GM19099 (cell line): ENCODE measurements around the gene UBAP2L.

ENCODE experiments used
- POLR2A ChIP-seq: IDR thresholded peaks from 3 replicates; pipeline ENCODE4 v1.6.1; 2011; ENCODE audit warnings: low read depth; ENCODE audit not compliant: insufficient read length; ENCODE audit errors: extremely low read depth

The UBAP2L gene

GRCh38 chr1:154186177-154186576 is 34.6 kb upstream of the UBAP2L start:
- no peak for TF ChIP-seq POLR2A

- no peak for TF ChIP-seq POLR2A
Measured at GRCh38 chr1:154186852-154187501, 33.8 kb upstream of the UBAP2L start.

DNA sequence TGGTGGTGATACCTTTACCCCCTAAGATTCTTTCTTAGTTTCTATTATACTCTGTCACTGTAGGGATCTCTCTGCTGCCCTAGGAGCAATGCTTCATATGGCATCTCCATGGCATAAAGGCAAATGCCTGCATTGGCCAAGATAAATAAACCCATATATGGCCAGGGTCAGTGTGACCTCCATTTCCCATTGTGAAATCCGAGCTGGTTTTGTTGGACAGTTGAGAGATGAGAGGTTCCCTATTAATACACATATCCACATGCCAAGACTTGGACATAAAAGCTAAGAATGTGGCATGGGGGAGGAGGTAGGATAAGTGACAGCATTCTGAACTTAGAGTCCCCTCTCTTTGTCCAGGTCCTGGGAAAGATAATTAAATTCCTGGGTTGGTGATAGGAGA is 30.2 kb upstream of the UBAP2L start:
- TF ChIP-seq POLR2A = no peak

GRCh38 chr1:154191990-154192461 is 28.7 kb upstream of the UBAP2L start, which contains the start of gene TPM3:
Gene TPM3 (minus strand): TSS chr1:154192100. CDS start chr1:154192018, 82 bp downstream.
- TF ChIP-seq POLR2A = no peak

DNA sequence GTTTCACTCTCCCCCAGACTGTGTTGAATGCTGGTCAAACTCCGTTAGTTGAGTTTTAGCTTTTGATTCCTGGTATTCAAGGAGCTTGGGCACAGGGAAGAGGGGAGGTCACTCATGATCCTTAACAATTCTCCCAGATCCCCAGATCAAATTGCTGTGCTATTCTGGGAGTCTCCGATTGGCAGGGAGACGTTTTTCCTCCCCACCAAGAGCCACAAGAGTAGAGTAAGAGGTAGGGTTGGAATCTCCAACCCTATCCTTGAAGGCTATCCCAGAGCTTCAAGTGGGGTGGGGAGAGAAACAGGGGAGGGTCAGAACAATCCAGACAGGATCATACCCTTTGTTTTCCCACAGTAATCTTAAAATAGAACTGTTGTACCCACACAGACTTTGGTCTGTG is 28.3 kb upstream of the UBAP2L start:
- TF ChIP-seq POLR2A = no peak

GRCh38 chr1:154193821-154194220 is 26.9 kb upstream of the UBAP2L start:
- no peak for TF ChIP-seq POLR2A

- no peak for TF ChIP-seq POLR2A
Measured at GRCh38 chr1:154198756-154199562, 21.8 kb upstream of the UBAP2L start.

GRCh38 chr1:154199563-154199879 is 21.2 kb upstream of the UBAP2L start:
- no peak for TF ChIP-seq POLR2A

DNA sequence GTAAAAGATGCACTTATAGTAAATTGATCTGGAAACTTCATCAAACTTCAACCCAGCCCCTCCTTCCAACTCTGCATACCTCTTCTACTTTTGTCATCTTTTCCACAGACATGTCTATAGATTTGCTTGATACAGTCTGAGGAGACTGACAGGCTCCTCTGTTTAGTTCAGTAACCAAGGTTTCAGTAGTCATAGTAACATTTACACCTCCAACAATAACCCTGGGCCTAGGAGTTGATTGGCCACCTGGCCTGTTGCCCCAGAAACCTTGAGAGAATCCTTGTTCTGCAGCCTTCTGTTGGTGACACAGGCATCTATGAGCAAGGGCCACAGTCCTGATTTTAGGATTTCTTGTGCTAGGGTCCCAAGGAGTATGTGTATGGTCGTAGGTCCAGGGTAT is 14.6 kb upstream of the UBAP2L start, which contains the start of gene CFAP141:
Gene CFAP141, minus strand, starts transcription at position 138 of the 400 bp plus-strand sequence. Its CDS starts 26 bp downstream, at position 112.
- no peak for TF ChIP-seq POLR2A

- no peak for TF ChIP-seq POLR2A
Measured at GRCh38 chr1:154207262-154207661, 13.5 kb upstream of the UBAP2L start.

GRCh38 chr1:154208677-154209388 is 11.9 kb upstream of the UBAP2L start:
- no peak for TF ChIP-seq POLR2A

DNA sequence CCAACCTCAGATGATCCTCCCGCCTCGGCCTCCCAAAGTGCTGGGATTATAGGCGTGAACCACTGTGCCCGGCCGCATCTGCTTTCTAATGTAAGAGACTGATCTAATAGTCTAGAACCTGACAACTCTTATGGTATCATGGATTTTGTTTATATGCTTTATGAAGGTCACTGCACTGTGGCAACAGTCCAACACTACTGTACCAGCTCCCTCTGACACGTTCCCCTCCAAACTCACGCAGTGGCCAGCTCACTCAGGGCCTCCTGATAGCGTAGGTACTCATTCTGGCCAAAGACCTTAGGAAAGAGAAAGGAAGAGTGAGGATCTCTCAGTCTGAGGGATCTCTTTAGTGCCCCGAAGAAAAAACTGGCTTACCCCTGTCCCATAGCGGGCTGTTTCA is 8.7 kb upstream of the UBAP2L start:
- no peak for TF ChIP-seq POLR2A

DNA sequence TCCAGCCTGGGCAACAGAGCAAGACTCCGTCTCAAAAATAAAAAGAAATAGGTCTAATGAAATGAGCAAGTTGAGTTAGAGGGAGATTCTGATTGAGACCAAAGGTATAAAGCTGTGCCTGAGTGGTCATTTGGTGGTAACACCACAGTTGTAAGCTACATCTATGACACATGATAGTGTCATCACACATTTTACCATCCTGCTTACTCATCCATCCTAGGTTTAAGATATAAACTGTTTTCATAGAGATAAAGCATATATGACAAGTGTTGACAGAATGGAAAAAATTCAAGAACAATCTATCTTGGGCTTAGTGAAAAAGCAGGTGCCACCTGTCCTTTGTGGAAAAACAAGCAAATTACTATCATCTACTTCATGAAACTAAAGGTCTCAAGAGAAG is 7.5 kb upstream of the UBAP2L start:
- no peak for TF ChIP-seq POLR2A

- TF ChIP-seq POLR2A = no peak
Measured at GRCh38 chr1:154218545-154218944, 2.2 kb upstream of the UBAP2L start.

DNA sequence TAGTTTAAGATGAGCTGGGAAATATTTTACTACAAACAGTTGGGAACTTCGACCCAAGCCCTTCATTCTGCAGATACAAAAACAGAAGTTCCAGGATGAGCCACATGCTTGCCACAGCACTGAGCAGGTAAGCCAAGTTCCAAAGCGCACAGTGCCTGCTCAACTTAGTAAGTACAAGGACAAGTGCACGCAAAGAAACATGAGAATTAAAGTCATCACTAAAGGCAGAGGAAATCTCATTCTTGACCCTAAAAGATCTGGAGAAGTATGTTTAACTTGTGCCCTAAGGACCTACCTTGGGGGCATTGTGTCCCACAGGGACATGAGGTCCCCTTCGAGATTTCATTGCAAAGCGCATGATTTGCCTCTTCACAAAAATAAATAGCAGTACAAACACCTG is 1.2 kb upstream of the UBAP2L start:
- no peak for TF ChIP-seq POLR2A

GRCh38 chr1:154220970-154221277 is 169 bp downstream of the UBAP2L start:
- peak; percentile 77 for TF ChIP-seq POLR2A
